Measurements from ENCODE around the gene CACNA1C.

- no peak for TF ChIP-seq CTCF (IDR thresholded peaks at IDR 0.05)
- TF ChIP-seq EP300 (IDR thresholded peaks at IDR 0.05), result no peak
Observed at GRCh38 chr12:2341871-2342270, 289.1 kb downstream of the CACNA1C start.

Measured in upper lobe of left lung (tissue), 4 donors.